GM23248 (cell line): Measurements from ENCODE around the gene TNFSF13.

Experiments
- EZH2 ChIP-seq: fragments of 200-600 bp; sonication (generic); IDR thresholded peaks from 2 replicates; pipeline ENCODE4 v1.6.1; 2018; ENCODE audit warnings: antibody characterized with exemption, mild to moderate bottlenecking; ENCODE audit not compliant: insufficient read depth, poor library complexity, severe bottlenecking
- EZH2phosphoT487 ChIP-seq: fragments of 200-600 bp; sonication (generic); IDR thresholded peaks from 2 replicates; pipeline ENCODE4 v1.6.1; 2018; ENCODE audit warnings: antibody characterized with exemption, moderate library complexity, mild to moderate bottlenecking, low read depth; ENCODE audit not compliant: insufficient read depth

DNA sequence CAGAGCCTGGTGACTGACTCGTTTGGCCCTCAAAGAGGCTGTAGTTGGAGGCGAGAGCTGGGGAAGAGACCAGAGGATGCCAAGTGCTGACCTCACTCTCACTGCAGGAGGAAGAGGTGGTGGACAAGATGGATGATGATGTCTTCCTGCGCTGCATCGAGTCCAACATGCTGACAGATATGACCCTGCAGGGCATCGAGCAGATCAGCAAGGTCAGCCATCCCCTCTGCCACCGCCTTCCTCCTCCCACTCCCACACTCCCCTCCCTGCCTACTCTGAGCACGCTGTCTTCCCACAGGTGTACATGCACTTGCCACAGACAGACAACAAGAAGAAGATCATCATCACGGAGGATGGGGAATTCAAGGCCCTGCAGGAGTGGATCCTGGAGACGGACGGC is 47.4 kb upstream of the TNFSF13 start:
- TF ChIP-seq EZH2 (no peak), EZH2phosphoT487 (no peak)
